ENCODE results near the gene HIF3A. TPM values are rescaled to one million over a fixed set of nuclear protein-coding genes. Genes with fewer than 3 reads are reported as not detected.
A peak's percentile ranks its signal among the peaks of the same experiment; 100 is the strongest.

Gene HIF3A
- total and polyA plus RNA-seq, 9 of the 15 experiments (the other 6 are each of a cell fraction or from before 2014, with no cell fraction given), result 0.29 TPM; not detected in 8

GRCh38 chr19:46288896-46289588 is 7.8 kb upstream of the HIF3A start (continued):
- TF ChIP-seq JUN (IDR thresholded peaks at IDR 0.05; ENCODE audit: borderline replicate concordance, low read depth, low read length) (0 out of 2 replicates have a peak, but pooled peaks have one; percentile 20), JUN (CRISPR knock-in tag; IDR thresholded peaks at IDR 0.05; ENCODE audit: borderline replicate concordance) (no peak), CBFA2T2 (conservative IDR thresholded peaks at IDR 0.05) (peak; percentile 49; the same call in 1 of the 2 replicates), ETV1 (tag; conservative IDR thresholded peaks at IDR 0.05; ENCODE audit: low read depth) (peak; percentile 41; the same call in 1 of the 2 replicates), GATAD2B (IDR thresholded peaks at IDR 0.05; ENCODE audit: borderline replicate concordance) (no peak), ZNF589 (CRISPR knock-in tag; IDR thresholded peaks at IDR 0.05; ENCODE audit: low read depth) (0 out of 2 replicates have a peak, but pooled peaks have one; percentile 49), FOSL1 (tag; conservative IDR thresholded peaks at IDR 0.05) (peak; percentile 86), SMAD2 (IDR thresholded peaks at IDR 0.05; ENCODE audit: low read depth, low read length) (no peak), CBFA2T3 (IDR thresholded peaks at IDR 0.05) (peak; percentile 28; the same call in 1 of the 2 replicates)
- TF ChIP-seq, protein P1, sequence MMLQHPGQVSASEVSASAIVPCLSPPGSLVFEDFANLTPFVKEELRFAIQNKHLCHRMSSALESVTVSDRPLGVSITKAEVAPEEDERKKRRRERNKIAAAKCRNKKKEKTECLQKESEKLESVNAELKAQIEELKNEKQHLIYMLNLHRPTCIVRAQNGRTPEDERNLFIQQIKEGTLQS (IDR thresholded peaks at IDR 0.05), result peak; percentile 68
- TF ChIP-seq, protein P1 (CRISPR knock-in tag; conservative IDR thresholded peaks at IDR 0.05), result no peak
